ENCODE results near the gene UHMK1.

DNA sequence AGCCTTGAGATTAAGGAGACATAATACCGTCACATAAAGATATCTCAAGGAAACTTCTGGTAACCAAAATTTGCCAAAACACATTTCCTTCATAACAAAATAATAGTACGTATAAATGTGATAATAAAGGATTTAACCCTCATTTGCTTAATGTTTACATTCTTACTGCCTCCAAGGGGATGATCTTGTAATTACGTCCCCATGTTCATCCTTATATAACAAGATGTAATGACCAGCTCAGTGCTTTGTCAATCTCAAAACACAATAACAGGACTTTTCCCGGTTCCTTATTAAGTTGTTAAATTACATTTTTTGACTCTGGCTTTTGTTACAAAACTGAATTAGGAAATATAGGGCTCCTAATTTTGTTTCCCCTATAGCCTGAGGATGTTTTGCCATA is 41.3 kb upstream of the UHMK1 start:
- TF ChIP-seq POLR2A (IDR thresholded peaks at IDR 0.05), result no peak
- TF ChIP-seq, protein P1, sequence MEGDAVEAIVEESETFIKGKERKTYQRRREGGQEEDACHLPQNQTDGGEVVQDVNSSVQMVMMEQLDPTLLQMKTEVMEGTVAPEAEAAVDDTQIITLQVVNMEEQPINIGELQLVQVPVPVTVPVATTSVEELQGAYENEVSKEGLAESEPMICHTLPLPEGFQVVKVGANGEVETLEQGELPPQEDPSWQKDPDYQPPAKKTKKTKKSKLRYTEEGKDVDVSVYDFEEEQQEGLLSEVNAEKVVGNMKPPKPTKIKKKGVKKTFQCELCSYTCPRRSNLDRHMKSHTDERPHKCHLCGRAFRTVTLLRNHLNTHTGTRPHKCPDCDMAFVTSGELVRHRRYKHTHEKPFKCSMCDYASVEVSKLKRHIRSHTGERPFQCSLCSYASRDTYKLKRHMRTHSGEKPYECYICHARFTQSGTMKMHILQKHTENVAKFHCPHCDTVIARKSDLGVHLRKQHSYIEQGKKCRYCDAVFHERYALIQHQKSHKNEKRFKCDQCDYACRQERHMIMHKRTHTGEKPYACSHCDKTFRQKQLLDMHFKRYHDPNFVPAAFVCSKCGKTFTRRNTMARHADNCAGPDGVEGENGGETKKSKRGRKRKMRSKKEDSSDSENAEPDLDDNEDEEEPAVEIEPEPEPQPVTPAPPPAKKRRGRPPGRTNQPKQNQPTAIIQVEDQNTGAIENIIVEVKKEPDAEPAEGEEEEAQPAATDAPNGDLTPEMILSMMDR (IDR thresholded peaks at IDR 0.05), result no peak
